ENCODE results near the gene APOBR. TPM values are rescaled to one million over a fixed set of nuclear protein-coding genes. Genes with fewer than 3 reads are reported as not detected.

APOBR gene
- total RNA-seq, 6 experiments from 2014 or later = not detected

- TF ChIP-seq CTCF (IDR thresholded peaks at IDR 0.05) = peak; percentile 51
- Mint-ChIP-seq H3K27ac (peak overlapping the region; percentile 100), H3K9me3 (no peaks in the 10 kb centered on the region), H3K36me3 (ENCODE audit: low read depth) (peaks cover 7% of the 10 kb centered on the region; the same call in 1 of the 2 replicates), H3K4me3 (peak overlapping the region; percentile 95), H3K27me3 (ENCODE audit: insufficient read depth) (peaks cover 9% of the 10 kb centered on the region), H3K4me1 (ENCODE audit: low read depth) (peaks cover 4% of the 10 kb centered on the region)
- peak; percentile 4 for DNase-seq
Observed at GRCh38 chr16:28491230-28491969, 3.0 kb upstream of the APOBR start.

GRCh38 chr16:28491970-28492474 lies 2.4 kb upstream of the APOBR start, which contains the start of gene CLN3:
TSS of gene CLN3 (minus strand) at chr16:28492074. CDS start at chr16:28491759, 315 bp downstream.
- Mint-ChIP-seq H3K4me1 (ENCODE audit: low read depth) (peaks cover 4% of the 10 kb centered on the region), H3K36me3 (ENCODE audit: low read depth) (peaks cover 7% of the 10 kb centered on the region; the same call in 1 of the 2 replicates), H3K4me3 (peak within 1 kb of the TSS; percentile 95), H3K9me3 (no peaks in the 10 kb centered on the region), H3K27ac (peak within 1 kb of the TSS; percentile 100), H3K27me3 (ENCODE audit: insufficient read depth) (peaks cover 11% of the 10 kb centered on the region)
- no peak for TF ChIP-seq CTCF (IDR thresholded peaks at IDR 0.05)
- peak; percentile 92 for DNase-seq

GRCh38 chr16:28492511-28492910 lies 1.9 kb upstream of the APOBR start:
- Mint-ChIP-seq H3K36me3 (ENCODE audit: low read depth) (peaks cover 7% of the 10 kb centered on the region; the same call in 1 of the 2 replicates), H3K4me1 (ENCODE audit: low read depth) (peaks cover 4% of the 10 kb centered on the region), H3K4me3 (peak overlapping the region; percentile 95), H3K27me3 (ENCODE audit: insufficient read depth) (peaks cover 14% of the 10 kb centered on the region), H3K27ac (peak overlapping the region; percentile 100), H3K9me3 (no peaks in the 10 kb centered on the region)
- no peak for TF ChIP-seq CTCF (IDR thresholded peaks at IDR 0.05)
- DNase-seq = no peak

GRCh38 chr16:28495098-28495793 lies 803 bp downstream of the APOBR start:
- H3K27ac Mint-ChIP-seq = no peak overlapping the region

More at GRCh38 chr16:28495098-28495793, 803 bp downstream of the APOBR start:
- peaks cover 15% of the 10 kb centered on the region for H3K27me3 Mint-ChIP-seq (ENCODE audit: insufficient read depth)
- no peak for DNase-seq
- TF ChIP-seq CTCF (IDR thresholded peaks at IDR 0.05) = no peak
- H3K4me1 Mint-ChIP-seq (ENCODE audit: low read depth) = peaks cover 4% of the 10 kb centered on the region
- H3K9me3 Mint-ChIP-seq = no peaks in the 10 kb centered on the region
- H3K36me3 Mint-ChIP-seq (ENCODE audit: low read depth) = no peaks in the 10 kb centered on the region
- H3K4me3 Mint-ChIP-seq = no peak overlapping the region
